Activated CD4-positive, CD25-positive, alpha-beta regulatory T cell treated with anti-CD3 and anti-CD28 coated beads, Interleukin-2, amount 50 U/mL, for 72 hours (primary cell): ENCODE data around the gene B3GALNT2.

ENCODE experiments used
- DNase-seq: peaks from one replicate; pipeline ENCODE4 v3.0.0; 2021

B3GALNT2 gene

GRCh38 chr1:235450886-235451483, 53.3 kb downstream of the B3GALNT2 start:
- DNase-seq = no peak

GRCh38 chr1:235450433-235450832, 53.8 kb downstream of the B3GALNT2 start:
- DNase-seq = no peak

GRCh38 chr1:235448616-235449015, 55.6 kb downstream of the B3GALNT2 start:
- DNase-seq = no peak

- no peak for DNase-seq
These were observed 61.3 kb downstream of the B3GALNT2 start for GRCh38 chr1:235442788-235443429.

GRCh38 chr1:235441159-235441685, 63.0 kb downstream of the B3GALNT2 start:
- DNase-seq = no peak

- no peak for DNase-seq
These were observed 70.3 kb downstream of the B3GALNT2 start for GRCh38 chr1:235434001-235434400.

- no peak for DNase-seq
These were observed 73.3 kb downstream of the B3GALNT2 start for GRCh38 chr1:235430991-235431390.

- DNase-seq = no peak
These were observed 75.1 kb downstream of the B3GALNT2 start for GRCh38 chr1:235429143-235429542.

GRCh38 chr1:235427447-235427846, 76.8 kb downstream of the B3GALNT2 start:
- DNase-seq = no peak

- DNase-seq = no peak
These were observed 77.6 kb downstream of the B3GALNT2 start for GRCh38 chr1:235426680-235427079.

- no peak for DNase-seq
These were observed 78.1 kb downstream of the B3GALNT2 start for GRCh38 chr1:235426143-235426542.

- no peak for DNase-seq
These were observed 78.9 kb downstream of the B3GALNT2 start for GRCh38 chr1:235425357-235425756.

GRCh38 chr1:235424092-235424491, 80.2 kb downstream of the B3GALNT2 start:
- DNase-seq = no peak

- DNase-seq = no peak
These were observed 81.0 kb downstream of the B3GALNT2 start for GRCh38 chr1:235423214-235423652.

GRCh38 chr1:235421751-235422150, 82.5 kb downstream of the B3GALNT2 start:
- no peak for DNase-seq

GRCh38 chr1:235417086-235417697, 87.1 kb downstream of the B3GALNT2 start:
- peak; percentile 52 for DNase-seq

- DNase-seq = no peak
These were observed 87.6 kb downstream of the B3GALNT2 start for GRCh38 chr1:235416662-235417049.

GRCh38 chr1:235415008-235415904, 89.0 kb downstream of the B3GALNT2 start:
- DNase-seq = peak; percentile 48

GRCh38 chr1:235411489-235412486, 92.5 kb downstream of the B3GALNT2 start:
- no peak for DNase-seq

GRCh38 chr1:235410467-235410866, 93.8 kb downstream of the B3GALNT2 start:
- DNase-seq = no peak

- DNase-seq = no peak
These were observed 95.0 kb downstream of the B3GALNT2 start for GRCh38 chr1:235409042-235409820.
